WTC11 (cell line): ENCODE results near the gene CACNA1C. TPM values are rescaled to one million over a fixed set of nuclear protein-coding genes. Genes with fewer than 3 reads are reported as not detected.

Experiments
- ATAC-seq: fragments of 200-7000 bp; cut with Tn5 transposase; 2 replicates; pipeline ENCODE4 v1.10.0; 2021; ENCODE audit warnings: mild to moderate bottlenecking, moderate library complexity
- CTCF ChIA-PET: fragments of 300-600 bp; sonication (Branson Sonifier 250); formaldehyde crosslinking; loops from one replicate; lab custom pipeline; 2021; ENCODE audit warnings: antibody characterized with exemption; lab: Charles Lee
- POLR2A ChIA-PET: fragments of 350-600 bp; sonication (Branson Sonifier 250); formaldehyde crosslinking; loops from one replicate; lab custom pipeline; 2021; ENCODE audit warnings: antibody characterized with exemption; lab: Charles Lee
- DNase-seq: peaks from one replicate; pipeline ENCODE4 v3.0.0; 2021; ENCODE audit warnings: low spot score
- H3K27ac Mint-ChIP-seq: 2 replicates; pipeline ENCODE4 v1.8.0; 2021; ENCODE audit warnings: mixed read lengths
- H3K27me3 Mint-ChIP-seq: 2 replicates; pipeline ENCODE4 v1.8.0; 2021; ENCODE audit warnings: low read depth, mild to moderate bottlenecking, moderate library complexity, mixed read lengths
- H3K36me3 Mint-ChIP-seq: 2 replicates; pipeline ENCODE4 v1.8.0; 2021; ENCODE audit warnings: mixed read lengths
- H3K4me1 Mint-ChIP-seq: 2 replicates; pipeline ENCODE4 v1.8.0; 2022; ENCODE audit warnings: mixed read lengths
- H3K4me3 Mint-ChIP-seq: 2 replicates; pipeline ENCODE4 v1.8.0; 2021; ENCODE audit warnings: mild to moderate bottlenecking, moderate library complexity, mixed read lengths
- H3K9me3 Mint-ChIP-seq: 2 replicates; pipeline ENCODE4 v1.8.0; 2021; ENCODE audit warnings: mixed read lengths
- ATF2 ChIP-seq: sonication (generic); formaldehyde crosslinking; IDR thresholded peaks from 2 replicates; pipeline ENCODE4 v1.8.1; 2022; ENCODE audit warnings: low read depth, missing genetic modification reagents, borderline replicate concordance
- CTCF ChIP-seq: fragments of 200-600 bp; IDR thresholded peaks from 2 replicates; pipeline ENCODE4 v1.8.0; 2022; ENCODE audit warnings: antibody characterized with exemption
- E2F1 ChIP-seq: sonication (generic); formaldehyde crosslinking; IDR thresholded peaks from 2 replicates; pipeline ENCODE4 v1.8.0; 2022; ENCODE audit warnings: mild to moderate bottlenecking, missing genetic modification reagents
- ERG ChIP-seq: fragments of 250-450 bp; sonication (Bioruptor Pico); IDR thresholded peaks from 2 replicates; pipeline ENCODE4 v1.8.0; 2021; ENCODE audit warnings: mild to moderate bottlenecking
- ETV6 ChIP-seq: sonication (generic); formaldehyde crosslinking; IDR thresholded peaks from 2 replicates; pipeline ENCODE4 v1.8.1; 2022; ENCODE audit warnings: mild to moderate bottlenecking, missing genetic modification reagents
- GTF2I ChIP-seq: fragments of 250-450 bp; sonication (Bioruptor Pico); conservative IDR thresholded peaks from 2 replicates; pipeline ENCODE4 v1.4.0; 2021; ENCODE audit warnings: mild to moderate bottlenecking
- HMGA2 ChIP-seq: fragments of 250-450 bp; sonication (Bioruptor Pico); IDR thresholded peaks from 2 replicates; pipeline ENCODE4 v1.4.0; 2021; ENCODE audit warnings: mild to moderate bottlenecking, moderate library complexity
- IRF2 ChIP-seq: sonication (generic); formaldehyde crosslinking; IDR thresholded peaks from 2 replicates; pipeline ENCODE4 v1.8.0; 2022; ENCODE audit warnings: low read depth, missing genetic modification reagents, borderline replicate concordance
- JAZF1 ChIP-seq: fragments of 250-450 bp; sonication (Bioruptor Pico); IDR thresholded peaks from 2 replicates; pipeline ENCODE4 v1.9.0; 2021; ENCODE audit warnings: moderate library complexity, mild to moderate bottlenecking, inconsistent platforms
- KAT7 ChIP-seq: sonication (generic); formaldehyde crosslinking; IDR thresholded peaks from 2 replicates; pipeline ENCODE4 v1.8.1; 2023; ENCODE audit warnings: missing genetic modification reagents, mild to moderate bottlenecking, borderline replicate concordance
- MYBL2 ChIP-seq: sonication (generic); formaldehyde crosslinking; IDR thresholded peaks from 2 replicates; pipeline ENCODE4 v1.8.1; 2023; ENCODE audit warnings: mild to moderate bottlenecking, moderate library complexity, missing genetic modification reagents
- NFATC4 ChIP-seq: fragments of 250-450 bp; sonication (Bioruptor Pico); IDR thresholded peaks from 2 replicates; pipeline ENCODE4 v1.9.0; 2021; ENCODE audit warnings: mild to moderate bottlenecking
- NFE2L1 ChIP-seq: sonication (generic); formaldehyde crosslinking; IDR thresholded peaks from 2 replicates; pipeline ENCODE4 v1.8.1; 2023; ENCODE audit warnings: missing genetic modification reagents
- NFYB ChIP-seq: sonication (generic); formaldehyde crosslinking; conservative IDR thresholded peaks from 2 replicates; pipeline ENCODE4 v1.8.0; 2022; ENCODE audit warnings: low read depth, missing genetic modification reagents
- NR2C2 ChIP-seq: sonication (generic); formaldehyde crosslinking; IDR thresholded peaks from 2 replicates; pipeline ENCODE4 v1.8.0; 2022; ENCODE audit warnings: mild to moderate bottlenecking, missing genetic modification reagents
- RORB ChIP-seq: fragments of 250-450 bp; sonication (Bioruptor Pico); IDR thresholded peaks from 2 replicates; pipeline ENCODE4 v1.9.0; 2021; ENCODE audit warnings: mild to moderate bottlenecking
- SOX15 ChIP-seq: fragments of 250-450 bp; sonication (Bioruptor Pico); IDR thresholded peaks from 2 replicates; pipeline ENCODE4 v1.9.0; 2021; ENCODE audit warnings: mild to moderate bottlenecking
- ZBTB21 ChIP-seq: sonication (generic); formaldehyde crosslinking; IDR thresholded peaks from 2 replicates; pipeline ENCODE4 v1.8.1; 2023; ENCODE audit warnings: mild to moderate bottlenecking, missing genetic modification reagents, borderline replicate concordance
- ZNF121 ChIP-seq: sonication (generic); formaldehyde crosslinking; IDR thresholded peaks from 2 replicates; pipeline ENCODE4 v1.8.0; 2023; ENCODE audit warnings: missing genetic modification reagents
- ZNF263 ChIP-seq: sonication (generic); formaldehyde crosslinking; IDR thresholded peaks from 2 replicates; pipeline ENCODE4 v1.8.1; 2022; ENCODE audit warnings: low read depth, mild to moderate bottlenecking, moderate library complexity, missing genetic modification reagents
- ZNF512 ChIP-seq: sonication (generic); formaldehyde crosslinking; IDR thresholded peaks from 2 replicates; pipeline ENCODE4 v1.8.1; 2022; ENCODE audit warnings: missing genetic modification reagents, borderline replicate concordance
- ZSCAN18 ChIP-seq: fragments of 250-450 bp; sonication (Bioruptor Pico); IDR thresholded peaks from 2 replicates; pipeline ENCODE4 v2.1.2; 2022; ENCODE audit warnings: mild to moderate bottlenecking, moderate library complexity
- total RNA-seq: library from RNA; stranded (reverse); gene quantifications from 3 replicates; pipeline ENCODE4 v1.2.3, GENCODE V29; 2021

The CACNA1C gene
- total RNA-seq, 1 experiment from 2014 or later, result 1.7 TPM

- TF ChIP-seq ZNF121 (CRISPR knock-in tag) (no peak), CTCF (no peak), ZNF263 (CRISPR knock-in tag) (no peak), JAZF1 (no peak), NR2C2 (CRISPR knock-in tag) (no peak), ERG (CRISPR knock-in tag) (no peak)
Observed at GRCh38 chr12:2311020-2311778, 258.4 kb downstream of the CACNA1C start (continued).

- ChIA-PET CTCF (no interaction called here), POLR2A (no interaction called here)
- Mint-ChIP-seq H3K4me1 (peaks cover 12% of the 10 kb centered on the region), H3K27ac (no peak overlapping the region), H3K36me3 (peaks cover 3% of the 10 kb centered on the region; the same call in 1 of the 2 replicates), H3K9me3 (peaks cover 14% of the 10 kb centered on the region), H3K4me3 (no peak overlapping the region), H3K27me3 (no peaks in the 10 kb centered on the region)
- ATAC-seq (no peak), DNase-seq (no peak)
- no peak for TF ChIP-seq SOX15 (CRISPR knock-in tag)
- TF ChIP-seq RORB (CRISPR knock-in tag), result no peak
- no peak for TF ChIP-seq ATF2 (CRISPR knock-in tag)
- no peak for TF ChIP-seq ZBTB21 (CRISPR knock-in tag)
- no peak for TF ChIP-seq ZNF512 (CRISPR knock-in tag)
- TF ChIP-seq ZSCAN18 (CRISPR knock-in tag), result no peak
- no peak for TF ChIP-seq HMGA2
- no peak for TF ChIP-seq NFE2L1 (CRISPR knock-in tag)
- TF ChIP-seq NFYB (CRISPR knock-in tag), result no peak
- no peak for TF ChIP-seq IRF2 (CRISPR knock-in tag)
- no peak for TF ChIP-seq E2F1 (CRISPR knock-in tag)
- TF ChIP-seq ZNF121 (CRISPR knock-in tag), result no peak
- no peak for TF ChIP-seq ETV6
- no peak for TF ChIP-seq GTF2I (CRISPR knock-in tag)
- no peak for TF ChIP-seq KAT7 (CRISPR knock-in tag)
- TF ChIP-seq MYBL2 (CRISPR knock-in tag), result no peak
- TF ChIP-seq NFATC4 (CRISPR knock-in tag), result no peak
- TF ChIP-seq, all 79 proteins: peak for 0
Observed at GRCh38 chr12:2312175-2312574, 259.4 kb downstream of the CACNA1C start.
